ENCODE data around the gene ELMOD3. TPM values are rescaled to one million over a fixed set of nuclear protein-coding genes. Genes with fewer than 3 reads are reported as not detected.

The ELMOD3 gene
- total RNA-seq, 1 experiment from 2014 or later, result 9.7 TPM

- DNase-seq (ENCODE audit: low spot score), result no peak
- H3K27me3 Mint-ChIP-seq (ENCODE audit: low read depth), result no peaks in the 10 kb centered on the region; the same call in 1 of the 2 replicates
- H3K9me3 Mint-ChIP-seq, result no peaks in the 10 kb centered on the region
- peak; percentile 1; the same call in 1 of the 2 replicates for ATAC-seq
- H3K4me1 Mint-ChIP-seq, result peaks cover 31% of the 10 kb centered on the region
- CTCF ChIA-PET, result interaction anchor here (0.6 to 4.5 kb wide), 14 partner anchors 10 to 353 kb away, joined by 3 to 106 read pairs (median 5); partner anchors contain the start of genes GGCX and MAT2A
- H3K27ac Mint-ChIP-seq, result peak overlapping the region; percentile 71
- POLR2A ChIA-PET, result interaction anchor here (0.7 to 2.9 kb wide), 11 partner anchors 14 to 142 kb away, joined by 3 to 34 read pairs (median 5); partner anchors contain the start of genes ELMOD3, GGCX, MAT2A and RETSAT
- TF ChIP-seq E2F4 (CRISPR knock-in tag; IDR thresholded peaks at IDR 0.05; ENCODE audit: borderline replicate concordance, low read depth) (0 out of 2 replicates have a peak, but pooled peaks have one; percentile 37), IRF2 (CRISPR knock-in tag; IDR thresholded peaks at IDR 0.05; ENCODE audit: borderline replicate concordance, low read depth) (no peak), TP53 (CRISPR knock-in tag; IDR thresholded peaks at IDR 0.05) (no peak; the same call in 1 of the 2 replicates), FOXP1 (CRISPR knock-in tag; IDR thresholded peaks at IDR 0.05; ENCODE audit: borderline replicate concordance) (peak; percentile 49; the same call in 1 of the 2 replicates), ZNF281 (CRISPR knock-in tag; IDR thresholded peaks at IDR 0.05) (0 out of 2 replicates have a peak, but pooled peaks have one; percentile 3)
- H3K4me3 Mint-ChIP-seq, result peak overlapping the region; percentile 82
- no peaks in the 10 kb centered on the region for H3K36me3 Mint-ChIP-seq
These were observed 64.6 kb downstream of the ELMOD3 start for GRCh38 chr2:85419009-85419675.

GRCh38 chr2:85420536-85421259 lies 66.1 kb downstream of the ELMOD3 start:
- ATAC-seq (peak; percentile 63), DNase-seq (ENCODE audit: low spot score) (peak; percentile 95)
- CTCF ChIA-PET, result interaction anchor here (0.6 to 4.5 kb wide), 23 partner anchors 9 to 596 kb away, joined by 3 to 106 read pairs (median 4); partner anchors contain the start of genes ELMOD3, MAT2A and RETSAT
- peaks cover 31% of the 10 kb centered on the region for H3K4me1 Mint-ChIP-seq
- H3K27ac Mint-ChIP-seq, result peak overlapping the region; percentile 61
- no peaks in the 10 kb centered on the region for H3K36me3 Mint-ChIP-seq
- peak overlapping the region; percentile 35 for H3K4me3 Mint-ChIP-seq
- H3K9me3 Mint-ChIP-seq, result no peaks in the 10 kb centered on the region
- POLR2A ChIA-PET, result interaction anchor here (1.9 to 2.9 kb wide), 4 partner anchors 117 to 131 kb away, joined by 11 to 34 read pairs (median 16); partner anchors contain the start of gene MAT2A
- H3K27me3 Mint-ChIP-seq (ENCODE audit: low read depth), result no peaks in the 10 kb centered on the region; the same call in 1 of the 2 replicates
- TF ChIP-seq ZNF532 (CRISPR knock-in tag; IDR thresholded peaks at IDR 0.05; ENCODE audit: borderline replicate concordance), result no peak
- peak; percentile 67; the same call in 1 of the 2 replicates for TF ChIP-seq ETV6 (CRISPR knock-in tag; IDR thresholded peaks at IDR 0.05)
- no peak for TF ChIP-seq IRF2 (CRISPR knock-in tag; IDR thresholded peaks at IDR 0.05; ENCODE audit: borderline replicate concordance, low read depth)
- TF ChIP-seq SP1 (CRISPR knock-in tag; conservative IDR thresholded peaks at IDR 0.05), result peak; percentile 72; the same call in 1 of the 2 replicates
- peak; percentile 100 for TF ChIP-seq CTCF (IDR thresholded peaks at IDR 0.05)
- no peak for TF ChIP-seq PRDM15 (CRISPR knock-in tag; IDR thresholded peaks at IDR 0.05)
- TF ChIP-seq ZNF219 (CRISPR knock-in tag; IDR thresholded peaks at IDR 0.05; ENCODE audit: borderline replicate concordance), result no peak
- 0 out of 2 replicates have a peak, but pooled peaks have one; percentile 31 for TF ChIP-seq MAX (CRISPR knock-in tag; IDR thresholded peaks at IDR 0.05)
- TF ChIP-seq ESRRA (CRISPR knock-in tag; IDR thresholded peaks at IDR 0.05; ENCODE audit: borderline replicate concordance), result no peak
- no peak for TF ChIP-seq ZNF263 (CRISPR knock-in tag; IDR thresholded peaks at IDR 0.05; ENCODE audit: low read depth)
- TF ChIP-seq GABPB1 (CRISPR knock-in tag; IDR thresholded peaks at IDR 0.05), result peak; percentile 40; the same call in 1 of the 2 replicates
